GM19463 (cell line): ENCODE results near the gene ACE.

ENCODE experiments used
- ATAC-seq: cut with Tn5 transposase; IDR thresholded peaks from one replicate; pipeline ENCODE4 v1.9.1; 2021; ENCODE audit warnings: mild to moderate bottlenecking, moderate library complexity; ENCODE audit not compliant: unreplicated experiment

ACE gene

GRCh38 chr17:63476854-63477479 lies at the start of gene ACE:
Gene ACE (plus strand): TSS chr17:63477061. CDS start chr17:63477095, 34 bp downstream.
- ATAC-seq = peak; percentile 65

GRCh38 chr17:63429766-63430165 lies 47.1 kb upstream of the ACE start:
- ATAC-seq = no peak

GRCh38 chr17:63430223-63430622 lies 46.6 kb upstream of the ACE start:
- ATAC-seq = no peak

- no peak for ATAC-seq
These were observed 45.3 kb upstream of the ACE start for GRCh38 chr17:63431618-63431938.

GRCh38 chr17:63431939-63432804 lies 44.7 kb upstream of the ACE start:
- ATAC-seq = no peak

- no peak for ATAC-seq
These were observed 42.9 kb upstream of the ACE start for GRCh38 chr17:63433746-63434591.

- no peak for ATAC-seq
These were observed 41.8 kb upstream of the ACE start for GRCh38 chr17:63434951-63435571.

- no peak for ATAC-seq
These were observed 41.0 kb upstream of the ACE start for GRCh38 chr17:63435681-63436522.

- no peak for ATAC-seq
These were observed 40.2 kb upstream of the ACE start for GRCh38 chr17:63436523-63437110.

GRCh38 chr17:63437287-63438091 lies 39.4 kb upstream of the ACE start:
- no peak for ATAC-seq

GRCh38 chr17:63438092-63439051 lies 38.5 kb upstream of the ACE start:
- ATAC-seq = no peak

GRCh38 chr17:63439687-63440086 lies 37.2 kb upstream of the ACE start:
- ATAC-seq = no peak

GRCh38 chr17:63440127-63440769 lies 36.6 kb upstream of the ACE start:
- no peak for ATAC-seq

GRCh38 chr17:63440770-63441335 lies 36.0 kb upstream of the ACE start:
- ATAC-seq = no peak

GRCh38 chr17:63441654-63442053 lies 35.2 kb upstream of the ACE start:
- ATAC-seq = no peak

GRCh38 chr17:63442074-63442473 lies 34.8 kb upstream of the ACE start:
- no peak for ATAC-seq

- ATAC-seq = no peak
These were observed 34.3 kb upstream of the ACE start for GRCh38 chr17:63442549-63443035.
